Adrenal gland (tissue), 12 donors: ENCODE data around the gene STYXL2. TPM values are rescaled to one million over a fixed set of nuclear protein-coding genes. Genes with fewer than 3 reads are reported as not detected.
A peak's percentile ranks its signal among the peaks of the same experiment; 100 is the strongest.

Experiments
- DNase-seq, 7 donors: peaks; one replicate each; pipeline ENCODE4 v3.0.0-alpha.2; 2019 to 2020
- H3K27ac ChIP-seq, 5 donors: fragments of 200-600 bp; sonication (generic) in 4 of 5; 1 replicate in 3 of 5; 2 replicates in 2 of 5; pipeline versions ENCODE4 v1.5.1 to v1.8.0; 2016 to 2020; ENCODE audit warnings: mild to moderate bottlenecking in 1 of 5
- H3K27me3 ChIP-seq: fragments of 200-600 bp; 2 replicates; pipeline ENCODE4 v1.8.0; 2021
- H3K36me3 ChIP-seq, 2 donors: fragments of 200-600 bp; replicated peaks in 1 of 2; 1 replicate in 1 of 2; 2 replicates in 1 of 2; pipeline versions ENCODE4 v1.5.1 to v1.8.0; 2018 to 2022
- H3K4me1 ChIP-seq, 2 donors: fragments of 200-600 bp; replicated peaks in 1 of 2; 1 replicate in 1 of 2; 2 replicates in 1 of 2; pipeline versions ENCODE4 v1.5.1 to v1.8.0; 2018 to 2021
- H3K4me3 ChIP-seq, 4 donors: fragments of 200-600 bp; sonication (generic) in 3 of 4; one replicate each; pipeline ENCODE4 v1.5.1; 2016 to 2018
- H3K9me3 ChIP-seq, 3 donors: fragments of 200-600 bp; sonication (generic) in 1 of 3; replicated peaks in 1 of 3; 1 replicate in 2 of 3; 2 replicates in 1 of 3; pipeline versions ENCODE4 v1.5.1 to v1.8.0; 2016 to 2021
- POLR2A ChIP-seq, 2 donors: fragments of 450-650 bp; IDR thresholded peaks; one replicate each; pipeline ENCODE4 v1.6.1; 2017; ENCODE audit warnings: antibody characterized with exemption in 2 of 2, mild to moderate bottlenecking in 2 of 2, moderate library complexity in 1 of 2
- WGBS, 4 donors: extraction: QIAGEN DNeasy Blood & Tissue Kit in 2 of 4; methylation state at CpG; one replicate each; pipeline versions ENCODE4 v1.1.5 to v1.1.7; 2013 to 2017; 5-methylcytosine and 5-hydroxymethylcytosine counted together
- intact Hi-C, 2 donors: fragments of 100-400 bp; cut with DNase I; formaldehyde crosslinking; loops; one replicate each; pipeline versions ENCODE4 v1.14.1 to v1.15.0; 2022 to 2023
- polyA plus RNA-seq, 3 donors: library from polyadenylated mRNA; stranded (reverse); fragments of 200-250 nt in 2 of 3; fragments of 350-450 nt in 1 of 3; fragmentation: Illumina TruSeq in 1 of 3; extraction: RNeasy Lipid Tissue Mini Kit (QIAGEN cat#74804) in 1 of 3; gene quantifications; one replicate each; pipeline ENCODE4 v1.2.3, GENCODE V29; 2013 to 2014
- total RNA-seq, 9 donors: library from RNA; depleted of rRNA in 4 of 9; stranded (reverse); fragments of >200 nt in 4 of 9; fragments of 120-200 nt in 1 of 9; fragmentation: NEBNext Ultra II Directional in 1 of 9; extraction: Animal tissue kit (Norgen Biotek cat#: 25700) in 1 of 9; gene quantifications; one replicate each; pipeline versions ENCODE4 v1.1.0 to v1.2.4, GENCODE V29; 2013 to 2023
- TF ChIP-seq, protein P1 (sequence below), 6 experiments: fragments of 450-650 bp in 4 of 6; fragments of 200-600 bp in 2 of 6; sonication (generic) in 1 of 6; IDR thresholded peaks; 1 replicate in 5 of 6; 2 replicates in 1 of 6; pipeline versions ENCODE4 v1.5.1 to v1.8.0; 2016 to 2021; ENCODE audit warnings: antibody characterized with exemption in 6 of 6, mild to moderate bottlenecking in 2 of 6, moderate library complexity in 1 of 6
- donor health status: healthy with polysubstance abuse.
- donor health status: Bipolar disorder and iron deficiency.
- donor health status: DM: yes; HTN: yes; CAD: no.
- donor health status: DM: no; HTN: no; CAD: no.
- donor health status: DM: no; HTN: no; CAD: no.
- donor health status: DM: yes; HTN: yes; CAD: no.

Gene STYXL2
- total and polyA plus RNA-seq, 12 donors = 0.08 to 1.3 (median 0.55) TPM; not detected in 1

DNA sequence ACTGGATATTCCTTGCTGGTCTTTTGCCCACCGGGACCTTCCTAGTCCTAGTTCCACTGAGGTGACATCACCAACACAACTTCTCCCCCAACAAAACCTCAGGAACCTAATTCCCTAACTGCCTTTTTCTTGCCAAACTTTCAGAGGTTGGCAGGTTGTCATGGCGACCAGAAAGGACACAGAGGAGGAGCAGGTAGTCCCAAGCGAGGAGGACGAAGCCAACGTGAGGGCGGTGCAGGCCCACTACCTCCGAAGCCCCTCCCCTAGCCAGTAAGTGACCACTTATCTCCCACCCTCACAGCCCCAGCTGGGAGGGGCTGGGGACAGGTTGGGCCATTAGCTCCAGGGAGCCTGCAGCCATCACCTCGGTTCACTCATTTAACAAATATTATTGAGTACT, 815 bp downstream of the STYXL2 start:
- Histone ChIP-seq H3K4me3 (no peak overlapping the region), H3K27me3 (peaks cover 1% of the 10 kb centered on the region), H3K27ac (no peak overlapping the region), H3K36me3 (no peaks in the 10 kb centered on the region), H3K4me1 (no peaks in the 10 kb centered on the region), H3K9me3 (no peaks in the 10 kb centered on the region)
- intact Hi-C loops = no loop called here
- no peak for DNase-seq
- TF ChIP-seq, protein P1, sequence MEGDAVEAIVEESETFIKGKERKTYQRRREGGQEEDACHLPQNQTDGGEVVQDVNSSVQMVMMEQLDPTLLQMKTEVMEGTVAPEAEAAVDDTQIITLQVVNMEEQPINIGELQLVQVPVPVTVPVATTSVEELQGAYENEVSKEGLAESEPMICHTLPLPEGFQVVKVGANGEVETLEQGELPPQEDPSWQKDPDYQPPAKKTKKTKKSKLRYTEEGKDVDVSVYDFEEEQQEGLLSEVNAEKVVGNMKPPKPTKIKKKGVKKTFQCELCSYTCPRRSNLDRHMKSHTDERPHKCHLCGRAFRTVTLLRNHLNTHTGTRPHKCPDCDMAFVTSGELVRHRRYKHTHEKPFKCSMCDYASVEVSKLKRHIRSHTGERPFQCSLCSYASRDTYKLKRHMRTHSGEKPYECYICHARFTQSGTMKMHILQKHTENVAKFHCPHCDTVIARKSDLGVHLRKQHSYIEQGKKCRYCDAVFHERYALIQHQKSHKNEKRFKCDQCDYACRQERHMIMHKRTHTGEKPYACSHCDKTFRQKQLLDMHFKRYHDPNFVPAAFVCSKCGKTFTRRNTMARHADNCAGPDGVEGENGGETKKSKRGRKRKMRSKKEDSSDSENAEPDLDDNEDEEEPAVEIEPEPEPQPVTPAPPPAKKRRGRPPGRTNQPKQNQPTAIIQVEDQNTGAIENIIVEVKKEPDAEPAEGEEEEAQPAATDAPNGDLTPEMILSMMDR (IDR thresholded peaks at IDR 0.05) = no peak
- TF ChIP-seq POLR2A (IDR thresholded peaks at IDR 0.05) = no peak
- WGBS, 4 donors = 80 to 88% (median 81%) methylated on average over 8 of the region's 8 CpGs

DNA sequence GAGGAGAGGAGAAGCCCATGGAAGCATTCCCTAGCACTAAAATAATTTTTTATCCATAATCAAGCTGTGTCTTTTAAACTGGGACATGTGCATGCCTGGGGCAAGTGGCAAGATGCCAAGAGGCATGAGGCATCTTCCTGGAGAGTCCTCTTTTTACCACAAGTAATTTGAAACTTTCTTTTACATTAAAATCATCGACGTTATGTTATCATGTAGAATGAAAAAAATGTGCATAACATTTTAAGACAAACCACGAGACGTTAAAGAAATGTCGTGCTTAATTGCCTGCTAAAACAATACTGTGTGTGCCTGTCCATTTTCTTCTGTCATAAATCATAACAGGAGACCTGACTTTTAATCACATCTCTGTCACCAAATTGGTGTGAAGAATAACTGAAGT, 1.5 kb downstream of the STYXL2 start:
- intact Hi-C loops = no loop called here
- Histone ChIP-seq H3K36me3 (no peaks in the 10 kb centered on the region), H3K9me3 (no peaks in the 10 kb centered on the region), H3K27ac (no peak overlapping the region), H3K4me3 (no peak overlapping the region), H3K27me3 (peaks cover 8% of the 10 kb centered on the region), H3K4me1 (no peaks in the 10 kb centered on the region)
- 42 to 54% (median 45%) methylated on average over 5 of the region's 5 CpGs for WGBS, 4 donors
- TF ChIP-seq, protein P1 (IDR thresholded peaks at IDR 0.05) = no peak
- no peak for TF ChIP-seq POLR2A (IDR thresholded peaks at IDR 0.05)
- DNase-seq = peak in 2 of 7 donors; percentile 8 to 27

DNA sequence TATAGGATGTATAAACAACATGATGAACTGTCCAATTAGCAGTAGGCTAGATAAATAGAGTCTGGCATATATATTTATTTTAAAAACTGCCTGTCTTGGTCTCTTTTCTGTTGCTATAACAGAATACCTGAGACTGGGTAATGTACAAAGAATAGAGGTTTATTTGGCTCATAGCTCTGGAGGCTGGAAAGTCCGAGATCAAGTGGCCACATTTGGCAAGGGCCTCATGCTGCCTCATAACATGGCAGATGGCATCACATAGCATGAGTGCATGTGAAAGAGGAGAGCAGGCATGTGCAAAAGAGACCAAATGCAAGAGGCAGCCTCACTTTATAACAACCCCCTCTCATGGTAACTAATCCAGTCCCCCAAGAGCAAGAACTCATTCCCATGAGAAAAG, 6.0 kb downstream of the STYXL2 start:
- Histone ChIP-seq H3K9me3 (no peaks in the 10 kb centered on the region), H3K27ac (no peak overlapping the region), H3K27me3 (peaks cover 10% of the 10 kb centered on the region), H3K4me1 (no peaks in the 10 kb centered on the region), H3K36me3 (no peaks in the 10 kb centered on the region), H3K4me3 (no peak overlapping the region)
- DNase-seq = no peak
- intact Hi-C loops = no loop called here
- 72 to 100% (median 87%) methylated on average over 1 of the region's 1 CpG for WGBS, 4 donors
- TF ChIP-seq POLR2A (IDR thresholded peaks at IDR 0.05) = no peak
- TF ChIP-seq, protein P1 (IDR thresholded peaks at IDR 0.05) = no peak

DNA sequence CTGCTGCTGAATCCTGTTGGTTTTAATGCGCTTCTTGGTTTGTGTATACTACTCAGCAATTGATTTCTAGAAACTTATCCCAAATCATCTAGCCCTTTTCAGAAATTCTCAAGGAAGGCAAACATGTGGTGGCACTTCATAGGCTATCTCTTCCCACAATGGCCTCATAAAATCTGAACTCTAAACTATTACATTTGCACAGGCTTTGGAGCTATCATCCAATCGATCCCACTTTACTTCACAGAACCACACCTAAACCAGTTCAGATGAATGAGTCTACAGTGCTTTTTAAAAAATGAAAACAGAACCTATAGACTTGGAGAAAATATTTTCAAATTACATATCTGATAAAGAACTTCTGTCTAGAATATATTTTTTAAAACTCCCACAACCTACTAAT, 6.9 kb downstream of the STYXL2 start:
- no peak overlapping the region for H3K4me3 ChIP-seq
- WGBS, 4 donors = 79 to 89% (median 81%) methylated on average over 2 of the region's 2 CpGs
- peaks cover 10% of the 10 kb centered on the region for H3K27me3 ChIP-seq
- DNase-seq = no peak
- TF ChIP-seq, protein P1 (IDR thresholded peaks at IDR 0.05) = no peak
- no peak for TF ChIP-seq POLR2A (IDR thresholded peaks at IDR 0.05)
- no peaks in the 10 kb centered on the region for H3K36me3 ChIP-seq
- H3K27ac ChIP-seq = no peak overlapping the region
- no peaks in the 10 kb centered on the region for H3K4me1 ChIP-seq
- H3K9me3 ChIP-seq = no peaks in the 10 kb centered on the region
- intact Hi-C loops = no loop called here
